ENCODE data around the gene CUTC. TPM values are rescaled to one million over a fixed set of nuclear protein-coding genes. Genes with fewer than 3 reads are reported as not detected.

Gene CUTC
- total RNA-seq, 1 experiment from 2014 or later = 15.0 TPM

DNA sequence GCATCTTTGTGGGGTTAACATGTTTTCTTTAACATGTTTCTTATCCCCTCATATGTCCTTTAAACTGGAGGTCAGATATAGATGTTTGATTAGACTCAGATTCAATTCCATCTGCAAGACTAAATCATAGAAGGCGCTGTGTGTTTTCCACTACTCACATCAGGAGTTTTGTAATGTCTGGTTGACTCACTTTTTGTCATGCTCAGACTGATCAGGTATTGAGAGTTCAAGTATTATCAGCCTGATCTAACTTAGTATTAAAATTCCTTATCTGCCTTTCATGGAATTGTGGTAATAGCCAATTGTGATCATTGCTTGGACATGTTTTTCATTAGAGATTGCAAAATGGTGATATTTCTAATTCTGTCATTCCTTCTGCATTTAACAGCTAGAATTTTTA, 42.6 kb upstream of the CUTC start:
- intact Hi-C loops (cut with micrococcal nuclease) = no loop called here
- POLR2A ChIA-PET = interaction anchor here (0.6 to 2.4 kb wide), 7 partner anchors 13 to 69 kb away, joined by 3 to 10 read pairs (median 5); partner anchors contain the start of genes ENTPD7 and SLC25A28

GRCh38 chr10:99693933-99694583, 38.0 kb upstream of the CUTC start:
- no peak for DNase-seq (ENCODE audit: unreplicated experiment)
- Mint-ChIP-seq H3K27me3 (ENCODE audit: insufficient read depth, unreplicated experiment) (no peaks in the 10 kb centered on the region), H3K9me3 (ENCODE audit: unreplicated experiment) (no peaks in the 10 kb centered on the region), H3K36me3 (ENCODE audit: insufficient read depth, unreplicated experiment) (peaks cover 84% of the 10 kb centered on the region), H3K4me3 (ENCODE audit: unreplicated experiment) (no peak overlapping the region), H3K4me1 (ENCODE audit: insufficient read depth, unreplicated experiment) (peaks cover 6% of the 10 kb centered on the region), H3K27ac (ENCODE audit: low read depth, unreplicated experiment) (no peak overlapping the region)
- TF ChIP-seq, protein P1, sequence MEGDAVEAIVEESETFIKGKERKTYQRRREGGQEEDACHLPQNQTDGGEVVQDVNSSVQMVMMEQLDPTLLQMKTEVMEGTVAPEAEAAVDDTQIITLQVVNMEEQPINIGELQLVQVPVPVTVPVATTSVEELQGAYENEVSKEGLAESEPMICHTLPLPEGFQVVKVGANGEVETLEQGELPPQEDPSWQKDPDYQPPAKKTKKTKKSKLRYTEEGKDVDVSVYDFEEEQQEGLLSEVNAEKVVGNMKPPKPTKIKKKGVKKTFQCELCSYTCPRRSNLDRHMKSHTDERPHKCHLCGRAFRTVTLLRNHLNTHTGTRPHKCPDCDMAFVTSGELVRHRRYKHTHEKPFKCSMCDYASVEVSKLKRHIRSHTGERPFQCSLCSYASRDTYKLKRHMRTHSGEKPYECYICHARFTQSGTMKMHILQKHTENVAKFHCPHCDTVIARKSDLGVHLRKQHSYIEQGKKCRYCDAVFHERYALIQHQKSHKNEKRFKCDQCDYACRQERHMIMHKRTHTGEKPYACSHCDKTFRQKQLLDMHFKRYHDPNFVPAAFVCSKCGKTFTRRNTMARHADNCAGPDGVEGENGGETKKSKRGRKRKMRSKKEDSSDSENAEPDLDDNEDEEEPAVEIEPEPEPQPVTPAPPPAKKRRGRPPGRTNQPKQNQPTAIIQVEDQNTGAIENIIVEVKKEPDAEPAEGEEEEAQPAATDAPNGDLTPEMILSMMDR (IDR thresholded peaks at IDR 0.05; ENCODE audit: unreplicated experiment) = no peak
- no TSS peak for BruUV-seq (replicated peaks)
- ChIA-PET CTCF (no interaction called here), POLR2A (no interaction called here)
- intact Hi-C loops (cut with micrococcal nuclease) = no loop called here

More for the DNA sequence above, 42.6 kb upstream of the CUTC start:
- no peak overlapping the region for H3K4me3 Mint-ChIP-seq (ENCODE audit: unreplicated experiment)
- no peaks in the 10 kb centered on the region for H3K9me3 Mint-ChIP-seq (ENCODE audit: unreplicated experiment)
- H3K4me1 Mint-ChIP-seq (ENCODE audit: insufficient read depth, unreplicated experiment) = peaks cover 13% of the 10 kb centered on the region
- no peaks in the 10 kb centered on the region for H3K27me3 Mint-ChIP-seq (ENCODE audit: insufficient read depth, unreplicated experiment)
- no TSS peak for BruUV-seq (replicated peaks)
- DNase-seq (ENCODE audit: unreplicated experiment) = peak; percentile 22
- H3K36me3 Mint-ChIP-seq (ENCODE audit: insufficient read depth, unreplicated experiment) = peaks cover 72% of the 10 kb centered on the region
- TF ChIP-seq, protein P1 (IDR thresholded peaks at IDR 0.05; ENCODE audit: unreplicated experiment) = no peak
- CTCF ChIA-PET = interaction anchor here (1.2 kb wide), 1 partner anchor 38 kb away, joined by 3 read pairs; no protein-coding TSS in a partner anchor
- no peak overlapping the region for H3K27ac Mint-ChIP-seq (ENCODE audit: low read depth, unreplicated experiment)

GRCh38 chr10:99695761-99696160, 36.3 kb upstream of the CUTC start:
- Mint-ChIP-seq H3K9me3 (ENCODE audit: unreplicated experiment) (no peaks in the 10 kb centered on the region), H3K27me3 (ENCODE audit: insufficient read depth, unreplicated experiment) (no peaks in the 10 kb centered on the region), H3K4me3 (ENCODE audit: unreplicated experiment) (no peak overlapping the region), H3K27ac (ENCODE audit: low read depth, unreplicated experiment) (no peak overlapping the region), H3K36me3 (ENCODE audit: insufficient read depth, unreplicated experiment) (peaks cover 93% of the 10 kb centered on the region), H3K4me1 (ENCODE audit: insufficient read depth, unreplicated experiment) (no peaks in the 10 kb centered on the region)
- no peak for DNase-seq (ENCODE audit: unreplicated experiment)
- intact Hi-C loops (cut with micrococcal nuclease) = no loop called here
- TF ChIP-seq, protein P1 (IDR thresholded peaks at IDR 0.05; ENCODE audit: unreplicated experiment) = no peak
- CTCF ChIA-PET = interaction anchor here (1.0 kb wide), 1 partner anchor 65 kb away, joined by 3 read pairs; no protein-coding TSS in a partner anchor
- no TSS peak for BruUV-seq (replicated peaks)
- POLR2A ChIA-PET = interaction anchor here (0.8 kb wide), 1 partner anchor 35 kb away, joined by 3 read pairs; no protein-coding TSS in a partner anchor

DNA sequence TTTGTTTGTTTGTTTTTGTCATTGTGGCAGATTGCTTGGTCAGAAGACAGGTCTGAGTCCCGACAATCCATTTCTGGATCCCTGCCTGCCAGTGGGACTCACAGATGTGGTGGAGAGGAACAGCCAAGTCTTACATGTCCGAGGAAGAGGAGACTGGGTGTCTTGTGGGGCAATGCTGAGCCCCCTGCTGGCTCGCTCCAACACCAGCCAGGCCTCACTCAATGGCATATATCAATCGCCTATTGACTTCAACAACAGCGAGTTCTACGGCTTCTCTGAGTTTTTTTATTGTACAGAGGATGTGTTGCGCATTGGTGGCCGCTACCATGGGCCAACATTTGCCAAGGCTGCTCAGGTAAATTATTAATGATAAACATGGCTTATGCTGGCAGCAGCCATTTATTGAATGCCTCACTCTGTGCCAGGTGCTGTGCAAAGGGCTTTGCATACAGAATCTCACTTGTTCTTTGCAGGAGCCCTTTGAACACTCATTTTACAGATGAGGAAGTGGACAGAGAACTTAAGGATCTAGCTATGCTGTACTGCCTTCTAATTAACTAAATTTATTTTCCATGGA, 33.4 kb upstream of the CUTC start:
- no peaks in the 10 kb centered on the region for H3K4me1 Mint-ChIP-seq (ENCODE audit: insufficient read depth, unreplicated experiment)
- POLR2A ChIA-PET = interaction anchor here (0.9 kb wide), 1 partner anchor 12 kb away, joined by 4 read pairs; no protein-coding TSS in a partner anchor
- no TSS peak for BruUV-seq (replicated peaks)
- H3K27ac Mint-ChIP-seq (ENCODE audit: low read depth, unreplicated experiment) = no peak overlapping the region
- DNase-seq (ENCODE audit: unreplicated experiment) = no peak
- intact Hi-C loops (cut with micrococcal nuclease) = no loop called here
- H3K9me3 Mint-ChIP-seq (ENCODE audit: unreplicated experiment) = no peaks in the 10 kb centered on the region
- H3K27me3 Mint-ChIP-seq (ENCODE audit: insufficient read depth, unreplicated experiment) = no peaks in the 10 kb centered on the region
- CTCF ChIA-PET = interaction anchor here (1.0 to 1.6 kb wide), 2 partner anchors 13 to 86 kb away, joined by 3 to 7 read pairs; no protein-coding TSS in a partner anchor
- TF ChIP-seq, protein P1 (IDR thresholded peaks at IDR 0.05; ENCODE audit: unreplicated experiment) = no peak
- H3K4me3 Mint-ChIP-seq (ENCODE audit: unreplicated experiment) = no peak overlapping the region
- peaks cover 98% of the 10 kb centered on the region for H3K36me3 Mint-ChIP-seq (ENCODE audit: insufficient read depth, unreplicated experiment)

All from MCF 10A (cell line).